ENCODE data around the gene POLK.

GRCh38 chr5:75481024-75481423, 30.7 kb upstream of the POLK start:
- TF ChIP-seq PCBP2 (optimal IDR thresholded peaks at IDR 0.05; ENCODE audit: low read depth, low read length, poor library complexity, severe bottlenecking) (no peak), GTF2F1 (IDR thresholded peaks at IDR 0.05; ENCODE audit: low read length) (no peak), LCORL (IDR thresholded peaks at IDR 0.05) (no peak), LCORL (CRISPR knock-in tag; IDR thresholded peaks at IDR 0.05) (no peak), YY1 (IDR thresholded peaks at IDR 0.05; ENCODE audit: insufficient read depth, insufficient replicate concordance, low read depth, low read length) (no peak), EP300 (IDR thresholded peaks at IDR 0.05; ENCODE audit: low read depth in 2 of 2, low read length in 2 of 2) (no peak), EP300 (CRISPR knock-in tag; IDR thresholded peaks at IDR 0.05; ENCODE audit: borderline replicate concordance) (no peak), RFX5 (IDR thresholded peaks at IDR 0.05; ENCODE audit: low read depth, low read length) (no peak), ZNF253 (CRISPR knock-in tag; IDR thresholded peaks at IDR 0.05; ENCODE audit: borderline replicate concordance) (no peak)
